GM12891 (cell line): Measurements from ENCODE around the gene RANGAP1.

Experiments
- POLR2A ChIP-seq: IDR thresholded peaks from 2 replicates; pipeline ENCODE4 v1.6.1; 2011; ENCODE audit warnings: low read depth, low read length, control low read depth
- POLR2AphosphoS5 ChIP-seq: IDR thresholded peaks from 2 replicates; pipeline ENCODE4 v1.6.1; 2011; ENCODE audit warnings: low read depth, low read length, control low read depth
- SPI1 ChIP-seq: IDR thresholded peaks from 2 replicates; pipeline ENCODE4 v1.6.1; 2011; ENCODE audit warnings: low read depth, low read length, control low read depth
- TAF1 ChIP-seq: IDR thresholded peaks from 2 replicates; pipeline ENCODE4 v1.6.1; 2011; ENCODE audit warnings: low read depth, low read length, control low read depth

- TF ChIP-seq POLR2A (no peak), SPI1 (no peak), POLR2AphosphoS5 (no peak), TAF1 (no peak)
Observed at GRCh38 chr22:41230401-41230785, 55.6 kb downstream of the RANGAP1 start.
